ENCODE measurements around the gene CA5A.
"Not testable (repeated sequence)": the region's sequence is repeated elsewhere in the genome, so short reads cannot be mapped to it uniquely, and the experiment has no call there.

GRCh38 chr16:87861300-87862099 is 74.8 kb downstream of the CA5A start:
- not testable (repeated sequence) for TF ChIP-seq CBX1 (IDR thresholded peaks at IDR 0.05; ENCODE audit: low read depth); BRF2 (IDR thresholded peaks at IDR 0.05; ENCODE audit: borderline replicate concordance, insufficient read depth, insufficient read length)

All from K562 (cell line).